SK-N-MC (cell line): ENCODE results near the gene DIP2C.

Experiments used
- FOXP2 ChIP-seq: optimal IDR thresholded peaks from 2 replicates; pipeline ENCODE3; 2011; ENCODE audit warnings: mild to moderate bottlenecking, moderate library complexity; ENCODE audit not compliant: insufficient read depth; ENCODE audit errors: extremely low read length, control extremely low read depth
- POLR2AphosphoS5 ChIP-seq: IDR thresholded peaks from 2 replicates; pipeline ENCODE4 v1.6.1; 2012; ENCODE audit warnings: mild to moderate bottlenecking, low read depth, low read length, borderline replicate concordance

GRCh38 chr10:662686-663465 lies 26.6 kb downstream of the DIP2C start:
- no peak for TF ChIP-seq POLR2AphosphoS5
- TF ChIP-seq FOXP2, result no peak
